TTC549 (cell line): ENCODE results near the gene IL1R1.
"Not testable (repeated sequence)": the region's sequence is repeated elsewhere in the genome, so short reads cannot be mapped to it uniquely, and the experiment has no call there.

Source experiments
- FAIRE-seq: peaks from 2 replicates; lab custom pipeline; 2012; peaks lifted over from hg19 to GRCh38; lab: Jason Lieb, UNC

The IL1R1 gene

GRCh38 chr2:102112271-102112670, 30.3 kb upstream of the IL1R1 start:
- no peak for FAIRE-seq

- no peak for FAIRE-seq
Observed at GRCh38 chr2:102112692-102113665, 29.6 kb upstream of the IL1R1 start.

GRCh38 chr2:102114290-102114721, 28.2 kb upstream of the IL1R1 start:
- FAIRE-seq, result no peak

- FAIRE-seq, result no peak
Observed at GRCh38 chr2:102114851-102115497, 27.6 kb upstream of the IL1R1 start.

- no peak for FAIRE-seq
Observed at GRCh38 chr2:102116630-102117471, 25.7 kb upstream of the IL1R1 start.

GRCh38 chr2:102117472-102117858, 25.1 kb upstream of the IL1R1 start:
- no peak for FAIRE-seq

- no peak for FAIRE-seq
Observed at GRCh38 chr2:102119255-102119654, 23.3 kb upstream of the IL1R1 start.

GRCh38 chr2:102120261-102120660, 22.3 kb upstream of the IL1R1 start:
- no peak for FAIRE-seq

- FAIRE-seq, result no peak
Observed at GRCh38 chr2:102120701-102121159, 21.8 kb upstream of the IL1R1 start.

- FAIRE-seq, result no peak
Observed at GRCh38 chr2:102122115-102122514, 20.4 kb upstream of the IL1R1 start.

- FAIRE-seq, result no peak
Observed at GRCh38 chr2:102122909-102123308, 19.6 kb upstream of the IL1R1 start.

GRCh38 chr2:102124421-102124820, 18.1 kb upstream of the IL1R1 start:
- not testable (repeated sequence) for FAIRE-seq

GRCh38 chr2:102126169-102126568, 16.4 kb upstream of the IL1R1 start:
- no peak for FAIRE-seq

- FAIRE-seq, result no peak
Observed at GRCh38 chr2:102126660-102127059, 15.9 kb upstream of the IL1R1 start.

- no peak for FAIRE-seq
Observed at GRCh38 chr2:102129082-102129481, 13.5 kb upstream of the IL1R1 start.

GRCh38 chr2:102129951-102130646, 12.4 kb upstream of the IL1R1 start:
- FAIRE-seq, result no peak

- FAIRE-seq, result no peak
Observed at GRCh38 chr2:102130647-102130991, 11.9 kb upstream of the IL1R1 start.

GRCh38 chr2:102131564-102131963, 11.0 kb upstream of the IL1R1 start:
- no peak for FAIRE-seq

- FAIRE-seq, result no peak
Observed at GRCh38 chr2:102137138-102137537, 5.4 kb upstream of the IL1R1 start.

GRCh38 chr2:102138331-102138730, 4.2 kb upstream of the IL1R1 start:
- FAIRE-seq, result no peak

GRCh38 chr2:102139851-102140250, 2.7 kb upstream of the IL1R1 start:
- FAIRE-seq, result no peak

- FAIRE-seq, result no peak
Observed at GRCh38 chr2:102140377-102140776, 2.2 kb upstream of the IL1R1 start.
